ENCODE measurements around the gene FUZ. TPM values are rescaled to one million over a fixed set of nuclear protein-coding genes. Genes with fewer than 3 reads are reported as not detected.
A peak's percentile ranks its signal among the peaks of the same experiment; 100 is the strongest.

FUZ gene
- total RNA-seq, 1 donor from 2014 or later, result 25.8 TPM

DNA sequence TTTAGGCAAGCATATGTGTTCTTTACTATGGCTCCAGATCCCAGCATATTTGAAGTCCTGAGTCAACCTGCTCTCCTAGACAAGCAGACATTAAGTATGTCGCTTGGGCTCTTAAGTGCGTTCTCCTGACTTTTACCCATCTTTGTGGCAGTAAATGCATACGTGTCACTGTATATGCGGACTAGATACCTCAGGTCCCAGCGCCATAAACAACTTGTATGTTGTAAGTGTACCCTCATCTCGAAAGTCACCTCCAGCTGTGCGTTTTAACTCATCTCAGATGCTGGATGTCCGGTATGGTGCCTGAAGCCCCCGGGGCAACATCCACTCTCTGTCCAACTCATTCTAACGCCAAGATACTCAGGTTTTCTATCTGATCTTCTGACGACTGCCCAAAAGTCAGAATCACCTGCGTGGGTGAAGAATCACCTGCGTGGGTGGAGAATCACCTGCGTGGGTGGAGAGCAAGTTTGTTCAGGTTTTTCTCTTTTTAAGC lies 39.6 kb upstream of the FUZ start:
- H3K4me3 Mint-ChIP-seq, result peak overlapping the region; percentile 87
- peak overlapping the region; percentile 60 for H3K27ac Mint-ChIP-seq
- H3K4me1 Mint-ChIP-seq, result peaks cover 25% of the 10 kb centered on the region
- no peak for DNase-seq (ENCODE audit: low spot score in 2 of 2, unreplicated experiment in 2 of 2)
- no peaks in the 10 kb centered on the region for H3K27me3 Mint-ChIP-seq (ENCODE audit: low read depth)
- TF ChIP-seq, protein P1, sequence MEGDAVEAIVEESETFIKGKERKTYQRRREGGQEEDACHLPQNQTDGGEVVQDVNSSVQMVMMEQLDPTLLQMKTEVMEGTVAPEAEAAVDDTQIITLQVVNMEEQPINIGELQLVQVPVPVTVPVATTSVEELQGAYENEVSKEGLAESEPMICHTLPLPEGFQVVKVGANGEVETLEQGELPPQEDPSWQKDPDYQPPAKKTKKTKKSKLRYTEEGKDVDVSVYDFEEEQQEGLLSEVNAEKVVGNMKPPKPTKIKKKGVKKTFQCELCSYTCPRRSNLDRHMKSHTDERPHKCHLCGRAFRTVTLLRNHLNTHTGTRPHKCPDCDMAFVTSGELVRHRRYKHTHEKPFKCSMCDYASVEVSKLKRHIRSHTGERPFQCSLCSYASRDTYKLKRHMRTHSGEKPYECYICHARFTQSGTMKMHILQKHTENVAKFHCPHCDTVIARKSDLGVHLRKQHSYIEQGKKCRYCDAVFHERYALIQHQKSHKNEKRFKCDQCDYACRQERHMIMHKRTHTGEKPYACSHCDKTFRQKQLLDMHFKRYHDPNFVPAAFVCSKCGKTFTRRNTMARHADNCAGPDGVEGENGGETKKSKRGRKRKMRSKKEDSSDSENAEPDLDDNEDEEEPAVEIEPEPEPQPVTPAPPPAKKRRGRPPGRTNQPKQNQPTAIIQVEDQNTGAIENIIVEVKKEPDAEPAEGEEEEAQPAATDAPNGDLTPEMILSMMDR (IDR thresholded peaks at IDR 0.05; ENCODE audit: unreplicated experiment), result no peak
- peaks cover 21% of the 10 kb centered on the region for H3K36me3 Mint-ChIP-seq
- H3K9me3 Mint-ChIP-seq, result peaks cover 13% of the 10 kb centered on the region

DNA sequence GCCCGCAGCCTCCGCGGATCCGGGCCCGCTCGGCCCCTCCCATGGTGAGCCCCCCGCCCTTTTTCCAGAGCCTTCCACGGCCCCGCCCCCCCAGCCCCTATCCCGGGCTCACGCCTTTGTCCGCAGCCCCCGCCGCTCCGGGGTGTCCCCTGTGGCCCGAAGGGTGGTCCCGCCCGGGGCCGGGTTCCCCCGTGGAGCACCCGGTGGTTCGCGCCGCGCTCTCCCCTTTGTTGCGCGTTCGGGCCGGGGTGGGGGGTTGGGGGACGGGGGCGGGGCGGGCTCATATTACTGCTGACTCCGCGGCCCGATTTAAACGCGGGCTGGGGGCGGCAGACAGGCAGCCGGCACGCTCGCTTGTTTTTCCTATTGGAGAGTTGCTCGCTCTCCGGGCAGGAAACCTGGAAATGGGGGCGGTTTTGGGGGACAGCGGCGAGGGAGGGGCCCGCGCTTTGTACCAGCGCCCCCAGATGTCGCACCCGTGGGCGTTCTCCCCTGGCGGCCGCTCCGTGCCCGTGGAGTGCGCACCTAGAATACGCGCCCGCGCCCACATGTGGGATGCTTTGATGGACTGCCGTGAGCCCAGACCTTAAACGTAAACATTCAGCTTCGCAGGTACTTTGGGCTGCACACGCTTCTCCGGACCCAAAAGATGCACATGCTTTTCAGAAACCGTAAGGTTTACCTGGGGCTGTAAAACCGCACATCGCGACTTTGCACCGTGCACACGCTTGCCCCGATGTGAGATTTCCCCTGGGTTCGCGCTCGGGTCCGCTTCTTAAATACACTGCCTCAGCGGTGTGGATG lies 38.6 kb upstream of the FUZ start:
- Mint-ChIP-seq H3K36me3 (peaks cover 21% of the 10 kb centered on the region), H3K27me3 (ENCODE audit: low read depth) (no peaks in the 10 kb centered on the region), H3K4me3 (peak overlapping the region; percentile 87), H3K9me3 (peaks cover 13% of the 10 kb centered on the region), H3K27ac (peak overlapping the region; percentile 79), H3K4me1 (peaks cover 25% of the 10 kb centered on the region)
- TF ChIP-seq, protein P1 (IDR thresholded peaks at IDR 0.05; ENCODE audit: unreplicated experiment), result no peak
- peak in 1 of 2 experiments; percentile 53 for DNase-seq (ENCODE audit: low spot score in 2 of 2, unreplicated experiment in 2 of 2)

DNA sequence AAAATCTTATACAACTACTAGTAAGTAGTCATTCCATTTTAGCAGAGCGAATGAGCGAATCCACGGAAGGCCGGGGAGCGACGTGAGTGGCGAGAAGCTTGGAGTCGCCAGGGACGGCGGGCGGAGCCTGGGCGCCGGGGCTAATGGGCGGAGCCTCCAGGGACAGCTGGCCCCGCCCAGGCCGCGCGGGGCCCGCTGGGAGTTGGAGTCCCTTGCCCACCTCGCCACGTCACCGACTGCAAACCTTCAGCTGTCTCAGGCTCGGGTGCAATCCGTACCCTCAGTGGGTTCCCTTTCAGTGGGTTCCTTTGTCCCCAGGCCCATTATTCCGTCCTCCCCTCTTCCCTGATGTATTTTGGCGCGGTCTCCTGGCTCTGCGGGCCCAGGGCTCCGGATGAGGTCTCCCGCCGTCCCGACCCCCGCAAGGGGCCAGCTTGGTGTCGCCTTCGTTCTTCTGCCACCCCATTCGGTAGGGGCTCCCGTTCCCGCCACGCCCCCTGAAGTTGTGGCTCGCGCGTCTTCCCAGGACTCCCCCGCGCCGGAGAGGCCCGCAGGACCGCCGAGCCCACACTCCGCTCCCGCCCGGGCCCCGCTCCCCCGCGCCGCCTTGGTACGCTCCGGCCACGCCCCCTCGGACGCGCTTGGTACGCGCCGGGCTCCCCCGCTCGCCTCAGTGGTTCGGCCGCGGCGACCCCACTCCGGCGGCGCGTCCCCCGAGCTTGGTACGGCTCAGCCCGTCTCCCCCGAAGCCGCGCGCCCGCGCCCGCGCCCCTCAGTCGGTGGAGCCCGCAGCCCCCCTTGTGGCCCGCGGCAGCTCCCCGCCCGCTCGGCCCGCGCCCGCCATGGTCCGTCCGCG lies 37.6 kb upstream of the FUZ start, which contains the start of gene PTOV1:
TSS of gene PTOV1 (plus strand) at position 673 of the 856 bp plus-strand sequence.
- Mint-ChIP-seq H3K9me3 (peaks cover 13% of the 10 kb centered on the region), H3K36me3 (peaks cover 19% of the 10 kb centered on the region), H3K27me3 (ENCODE audit: low read depth) (no peaks in the 10 kb centered on the region), H3K4me1 (peaks cover 25% of the 10 kb centered on the region), H3K4me3 (peak within 1 kb of the TSS; percentile 87), H3K27ac (peak within 1 kb of the TSS; percentile 98)
- peak; percentile 93 to 97 for DNase-seq (ENCODE audit: low spot score in 2 of 2, unreplicated experiment in 2 of 2)
- TF ChIP-seq, protein P1 (IDR thresholded peaks at IDR 0.05; ENCODE audit: unreplicated experiment), result no peak

DNA sequence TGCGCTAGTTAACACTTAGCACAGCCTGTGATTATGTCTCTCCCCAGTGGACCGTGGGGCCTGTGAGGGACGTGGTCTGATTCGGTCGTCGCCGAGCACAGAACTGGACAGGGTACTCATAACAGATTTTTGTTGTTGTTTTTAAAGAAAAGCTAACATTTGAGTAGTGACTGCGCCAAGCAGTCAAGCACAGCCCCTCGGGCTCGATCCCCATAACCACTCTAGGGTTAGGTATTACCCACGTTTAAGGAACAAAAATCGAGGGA lies 37.1 kb upstream of the FUZ start:
- peaks cover 14% of the 10 kb centered on the region for H3K36me3 Mint-ChIP-seq
- DNase-seq (ENCODE audit: low spot score in 2 of 2, unreplicated experiment in 2 of 2), result no peak
- H3K27ac Mint-ChIP-seq, result peak overlapping the region; percentile 98
- peaks cover 25% of the 10 kb centered on the region for H3K4me1 Mint-ChIP-seq
- peak overlapping the region; percentile 81 for H3K4me3 Mint-ChIP-seq
- H3K27me3 Mint-ChIP-seq (ENCODE audit: low read depth), result no peaks in the 10 kb centered on the region
- TF ChIP-seq, protein P1 (IDR thresholded peaks at IDR 0.05; ENCODE audit: unreplicated experiment), result no peak
- H3K9me3 Mint-ChIP-seq, result peaks cover 13% of the 10 kb centered on the region

DNA sequence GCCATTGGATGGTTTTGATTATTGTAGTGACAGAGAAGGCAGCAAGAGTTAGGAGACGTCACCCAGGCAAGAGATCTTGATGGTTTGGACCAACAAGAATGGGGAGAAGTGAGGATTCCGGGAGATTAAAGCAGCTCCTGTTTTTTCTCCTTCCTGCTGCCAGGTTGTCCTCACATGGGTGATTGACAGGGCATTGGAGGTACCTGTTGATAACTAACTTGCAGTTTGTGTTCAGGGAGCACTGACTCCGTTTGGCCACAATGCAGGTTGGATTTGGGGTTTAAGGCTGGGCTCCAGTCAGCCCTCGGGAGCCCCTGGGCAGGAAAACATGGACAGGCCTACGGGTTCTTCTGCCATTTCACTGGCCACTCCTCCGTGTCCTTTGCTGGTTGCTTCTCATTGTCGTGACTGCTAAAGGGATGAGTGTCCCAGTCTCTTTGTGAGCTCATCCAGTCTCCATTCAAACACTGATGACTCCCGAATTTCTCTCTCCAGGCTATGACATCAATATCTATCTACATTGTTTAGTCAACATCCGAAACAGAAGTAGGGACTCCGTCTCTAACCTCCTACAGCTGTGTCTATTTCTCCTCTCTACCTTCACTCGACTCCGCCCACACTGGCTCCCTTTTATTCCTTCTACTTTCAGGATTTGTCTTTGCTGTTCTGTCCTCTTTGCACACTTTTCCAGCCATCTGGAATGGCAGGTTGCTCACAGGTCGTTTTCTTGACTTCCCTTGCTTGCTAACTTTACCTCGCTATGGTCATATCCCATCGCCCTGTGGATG lies 36.5 kb upstream of the FUZ start:
- H3K36me3 Mint-ChIP-seq, result peaks cover 14% of the 10 kb centered on the region
- H3K9me3 Mint-ChIP-seq, result peaks cover 13% of the 10 kb centered on the region
- TF ChIP-seq, protein P1 (IDR thresholded peaks at IDR 0.05; ENCODE audit: unreplicated experiment), result no peak
- no peaks in the 10 kb centered on the region for H3K27me3 Mint-ChIP-seq (ENCODE audit: low read depth)
- no peak for DNase-seq (ENCODE audit: low spot score in 2 of 2, unreplicated experiment in 2 of 2)
- peak overlapping the region; percentile 98 for H3K27ac Mint-ChIP-seq
- H3K4me3 Mint-ChIP-seq, result peak overlapping the region; percentile 81
- H3K4me1 Mint-ChIP-seq, result peaks cover 25% of the 10 kb centered on the region

Data from mesothelial cell of epicardium (in vitro differentiated cells).